ENCODE measurements around the gene KCNJ3.

KCNJ3 gene

GRCh38 chr2:154658854-154659253, 39.6 kb upstream of the KCNJ3 start:
- TF ChIP-seq ZNF8 (CRISPR knock-in tag; IDR thresholded peaks at IDR 0.05) (no peak), ZNF70 (CRISPR knock-in tag; IDR thresholded peaks at IDR 0.05) (no peak), CSRNP3 (CRISPR knock-in tag; IDR thresholded peaks at IDR 0.05) (no peak), BACH2 (CRISPR knock-in tag; IDR thresholded peaks at IDR 0.05; ENCODE audit: borderline replicate concordance) (no peak), TCF4 (CRISPR knock-in tag; IDR thresholded peaks at IDR 0.05; ENCODE audit: borderline replicate concordance) (no peak), POU6F1 (CRISPR knock-in tag; IDR thresholded peaks at IDR 0.05; ENCODE audit: borderline replicate concordance, low read depth) (no peak), ZC3H10 (CRISPR knock-in tag; IDR thresholded peaks at IDR 0.05) (no peak), OSR1 (CRISPR knock-in tag; IDR thresholded peaks at IDR 0.05) (no peak), ESRRG (CRISPR knock-in tag; IDR thresholded peaks at IDR 0.05) (no peak), RARB (CRISPR knock-in tag; IDR thresholded peaks at IDR 0.05) (no peak), GLIS3 (CRISPR knock-in tag; IDR thresholded peaks at IDR 0.05) (no peak), CSDC2 (CRISPR knock-in tag; IDR thresholded peaks at IDR 0.05) (no peak), TSHZ2 (CRISPR knock-in tag; IDR thresholded peaks at IDR 0.05) (no peak)
- no peak for ATAC-seq

GRCh38 chr2:154664248-154664647, 34.2 kb upstream of the KCNJ3 start:
- TF ChIP-seq CSRNP3 (CRISPR knock-in tag; IDR thresholded peaks at IDR 0.05), result no peak
- no peak for TF ChIP-seq ZFP30 (CRISPR knock-in tag; IDR thresholded peaks at IDR 0.05)
- no peak for TF ChIP-seq ZNF565 (CRISPR knock-in tag; conservative IDR thresholded peaks at IDR 0.05; ENCODE audit: low read depth)
- TF ChIP-seq ZC3H10 (CRISPR knock-in tag; IDR thresholded peaks at IDR 0.05), result no peak
- TF ChIP-seq GLIS3 (CRISPR knock-in tag; IDR thresholded peaks at IDR 0.05), result no peak
- no peak for TF ChIP-seq CSDC2 (CRISPR knock-in tag; IDR thresholded peaks at IDR 0.05)
- TF ChIP-seq ARNTL (CRISPR knock-in tag; IDR thresholded peaks at IDR 0.05; ENCODE audit: borderline replicate concordance, low read depth), result no peak
- TF ChIP-seq ESRRG (CRISPR knock-in tag; IDR thresholded peaks at IDR 0.05), result no peak
- TF ChIP-seq ZNF8 (CRISPR knock-in tag; IDR thresholded peaks at IDR 0.05), result no peak
- TF ChIP-seq RARB (CRISPR knock-in tag; IDR thresholded peaks at IDR 0.05), result no peak
- no peak for TF ChIP-seq OSR1 (CRISPR knock-in tag; IDR thresholded peaks at IDR 0.05)
- TF ChIP-seq TCF4 (CRISPR knock-in tag; IDR thresholded peaks at IDR 0.05; ENCODE audit: borderline replicate concordance), result no peak
- no peak for TF ChIP-seq CREB5 (CRISPR knock-in tag; IDR thresholded peaks at IDR 0.05; ENCODE audit: low read depth)
- no peak for TF ChIP-seq PPARA (CRISPR knock-in tag; IDR thresholded peaks at IDR 0.05; ENCODE audit: borderline replicate concordance)
- no peak for TF ChIP-seq PATZ1 (CRISPR knock-in tag; IDR thresholded peaks at IDR 0.05; ENCODE audit: borderline replicate concordance)
- no peak for TF ChIP-seq TSHZ2 (CRISPR knock-in tag; IDR thresholded peaks at IDR 0.05)
- TF ChIP-seq ZNF70 (CRISPR knock-in tag; IDR thresholded peaks at IDR 0.05), result no peak
- no peak for TF ChIP-seq TOX (CRISPR knock-in tag; IDR thresholded peaks at IDR 0.05; ENCODE audit: borderline replicate concordance)
- TF ChIP-seq POU6F1 (CRISPR knock-in tag; IDR thresholded peaks at IDR 0.05; ENCODE audit: borderline replicate concordance, low read depth), result no peak
- no peak for ATAC-seq
